ENCODE data around the gene CLEC16A.

The CLEC16A gene

DNA sequence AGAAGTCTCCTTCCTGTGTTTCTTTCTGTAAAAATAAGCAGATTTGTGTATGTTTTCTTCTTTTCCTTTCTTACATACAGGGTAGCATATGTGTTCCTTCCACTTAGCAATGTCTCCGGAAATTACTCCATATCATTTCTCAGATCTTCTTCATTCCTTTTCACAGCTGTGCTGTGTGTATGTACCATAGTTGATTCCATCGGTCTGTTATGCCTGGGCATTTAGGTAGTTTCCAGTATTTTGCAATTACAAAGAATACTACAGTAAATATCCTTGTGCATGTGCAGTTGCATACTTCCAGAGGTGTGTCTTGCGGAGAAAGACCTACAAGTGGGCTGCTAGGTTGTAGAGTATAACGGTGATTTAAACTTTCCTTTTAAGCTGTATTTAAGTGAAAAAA, 69.8 kb downstream of the CLEC16A start:
- DNase-seq, result no peak

DNA sequence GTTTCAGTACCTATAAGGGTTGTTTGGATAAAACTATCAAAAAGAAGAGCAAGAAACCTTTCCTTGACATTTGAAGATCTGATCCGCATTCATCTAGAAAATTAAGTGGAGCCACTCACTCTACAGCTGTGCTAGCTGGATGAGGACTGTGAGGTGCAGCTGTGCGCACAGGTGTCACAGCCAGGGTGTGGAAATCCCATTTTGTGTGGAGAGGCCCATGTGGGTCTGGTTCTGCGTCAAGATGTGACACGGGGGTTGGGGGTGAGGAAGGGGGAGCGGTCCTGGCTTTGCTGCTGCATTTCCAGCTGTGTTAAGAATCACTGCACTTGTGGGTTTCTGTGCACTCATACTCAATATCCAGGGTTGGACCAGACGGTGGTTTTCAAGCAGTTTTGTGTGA, 70.7 kb downstream of the CLEC16A start:
- DNase-seq, result no peak

DNA sequence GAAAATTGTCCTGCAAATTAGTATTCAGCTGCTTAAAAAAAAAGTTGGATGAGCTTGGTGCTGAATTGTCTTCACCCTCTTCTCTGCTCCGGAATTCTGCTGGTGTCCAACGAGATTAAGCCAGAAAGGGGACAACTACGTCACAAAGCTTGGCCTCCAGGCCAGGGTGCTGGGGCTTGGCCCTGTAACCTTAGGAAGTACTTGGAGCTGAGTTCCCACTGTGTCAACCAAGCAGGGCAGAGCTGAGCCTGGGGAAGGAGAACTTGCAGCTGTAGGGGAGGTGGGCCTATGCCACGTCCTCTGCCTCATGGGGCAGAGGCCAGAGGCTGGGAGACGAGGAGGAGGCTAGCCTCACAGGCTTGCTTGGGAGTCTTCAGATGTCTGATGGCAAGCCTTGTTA, 71.2 kb downstream of the CLEC16A start:
- DNase-seq, result no peak

DNA sequence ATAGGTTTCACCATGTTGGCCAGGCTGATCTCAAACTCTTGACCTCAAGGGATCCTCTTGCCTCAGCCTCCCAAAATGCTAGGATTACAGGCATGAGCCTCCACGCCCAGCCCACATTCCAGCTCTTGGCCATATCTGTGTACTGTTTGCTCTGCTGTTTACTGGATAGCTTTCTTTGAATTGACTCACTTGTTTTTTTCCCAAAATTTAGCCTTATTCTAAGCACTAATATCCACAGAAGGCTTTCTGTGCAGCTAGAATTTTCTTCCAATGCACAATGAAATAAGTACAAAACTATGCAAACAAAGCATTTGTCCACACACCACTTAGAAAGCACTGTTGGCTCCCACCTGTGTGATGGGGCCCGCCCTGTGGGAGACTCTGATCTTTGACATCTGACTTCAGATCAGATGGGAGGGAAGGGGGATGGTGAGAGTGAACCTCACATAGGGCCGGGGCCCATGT, 72.2 kb downstream of the CLEC16A start:
- no peak for DNase-seq

DNA sequence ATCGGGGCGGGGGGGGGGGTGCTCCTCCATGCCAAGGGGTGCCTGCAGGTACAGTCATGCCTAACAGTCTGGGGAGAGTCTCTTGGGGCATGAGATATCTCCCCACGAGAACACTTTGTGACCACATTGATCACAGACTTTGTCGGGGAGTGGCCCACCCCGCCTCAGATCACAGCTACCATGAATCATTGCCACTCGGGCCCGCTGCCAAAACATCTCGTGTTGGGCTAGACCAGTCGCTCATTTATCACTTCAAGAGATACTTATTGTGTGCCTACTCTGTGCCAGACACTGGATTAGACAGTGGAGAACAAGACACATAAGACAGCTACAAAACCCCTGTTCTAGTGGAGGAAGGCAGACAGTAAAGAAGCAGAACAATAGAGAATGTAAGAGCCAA, 72.6 kb downstream of the CLEC16A start:
- DNase-seq, result peak in 13 of 51 donors; percentile 5 to 75 (median 18)

DNA sequence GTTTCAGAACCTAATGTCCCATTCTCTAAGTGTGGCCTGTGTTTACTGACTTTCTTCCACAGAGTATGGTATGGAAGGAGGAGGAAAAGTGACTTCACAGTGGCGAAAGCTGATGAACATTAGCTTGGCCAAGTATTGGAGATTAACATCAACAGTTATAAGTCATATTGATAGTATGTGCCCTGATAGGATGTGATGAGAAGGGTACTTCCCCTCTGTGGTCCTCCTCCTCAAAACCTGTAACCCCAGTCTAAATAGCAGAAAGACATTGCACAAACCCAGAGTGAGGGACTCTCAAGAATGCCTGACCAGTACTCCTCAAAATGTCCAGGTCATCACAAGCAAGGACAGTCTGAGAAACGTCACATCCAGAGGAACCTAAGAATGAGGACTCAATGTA, 73.1 kb downstream of the CLEC16A start:
- no peak for DNase-seq

DNA sequence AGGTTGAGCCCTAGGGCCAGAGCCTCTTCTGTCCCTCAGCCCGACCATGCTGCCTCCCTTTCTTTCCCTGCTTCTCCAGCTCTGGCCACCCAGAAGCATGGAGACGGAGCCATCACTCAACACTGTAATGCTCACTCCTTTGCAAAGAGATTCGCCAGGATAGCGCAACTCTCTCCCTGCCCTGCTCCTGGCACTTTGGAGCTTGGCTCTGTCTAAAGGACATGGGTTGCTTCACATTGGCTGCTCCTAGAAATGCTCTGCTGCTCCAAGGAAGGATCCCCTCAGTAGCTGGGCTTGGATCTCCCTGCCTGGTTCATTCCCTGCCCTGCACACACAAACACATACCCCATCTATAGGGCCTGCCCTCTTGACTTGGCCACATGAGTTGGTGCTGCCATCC, 76.0 kb downstream of the CLEC16A start:
- DNase-seq, result no peak

DNA sequence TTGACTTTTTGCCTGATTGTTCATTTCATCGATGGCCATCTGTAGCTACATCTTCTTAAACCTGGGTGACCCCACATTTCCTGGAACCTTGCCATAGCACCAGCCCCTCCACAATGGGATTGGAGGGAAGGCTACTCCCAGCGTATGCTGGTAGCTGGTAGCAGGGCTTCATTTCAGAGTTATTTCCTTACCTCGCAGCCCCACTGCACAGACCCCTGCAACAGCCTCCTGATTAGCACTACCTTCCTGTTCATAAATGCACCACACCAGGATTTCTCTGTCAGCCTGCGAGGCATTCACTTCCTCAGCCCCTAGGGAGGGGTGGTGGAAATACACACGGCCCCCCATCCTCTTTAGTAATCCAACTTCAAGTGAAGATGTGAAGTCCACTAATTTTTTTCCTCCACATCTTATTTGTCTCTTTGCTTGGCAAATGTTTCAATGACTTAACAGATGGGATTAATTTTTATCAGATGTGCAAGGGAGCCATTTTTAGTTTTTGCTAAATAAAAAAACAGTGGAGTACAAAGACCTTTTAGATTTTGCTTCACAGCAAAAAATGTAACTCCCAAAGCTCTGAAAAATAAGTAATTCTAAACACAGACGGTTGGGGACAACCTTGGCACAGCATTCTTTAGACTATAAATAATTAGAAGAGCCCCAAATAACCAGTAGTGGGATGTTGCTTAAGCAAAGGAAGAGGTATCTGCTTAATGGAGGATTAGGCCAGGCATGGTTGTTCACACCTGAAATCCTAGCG, 76.6 kb downstream of the CLEC16A start:
- no peak for DNase-seq

DNA sequence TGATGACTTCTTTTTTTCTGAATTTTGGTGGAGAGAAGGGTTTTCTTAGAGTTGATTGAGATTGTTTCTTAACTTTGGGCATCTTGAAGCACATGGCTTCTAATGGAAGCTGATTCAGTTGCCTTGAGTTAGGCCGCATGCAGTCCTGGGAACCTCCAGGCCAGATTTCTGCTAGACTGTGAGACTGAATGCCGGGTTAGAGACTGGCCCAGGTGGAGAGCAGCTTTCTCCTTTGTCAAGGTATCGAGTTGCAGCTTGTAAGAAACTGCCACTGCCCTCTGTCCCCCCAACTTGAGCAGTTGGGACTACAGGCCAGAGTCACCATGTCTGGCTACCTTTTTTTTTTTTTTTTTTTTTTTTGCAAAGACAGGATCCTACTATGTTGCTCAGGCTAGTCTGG, 77.6 kb downstream of the CLEC16A start:
- no peak for DNase-seq

DNA sequence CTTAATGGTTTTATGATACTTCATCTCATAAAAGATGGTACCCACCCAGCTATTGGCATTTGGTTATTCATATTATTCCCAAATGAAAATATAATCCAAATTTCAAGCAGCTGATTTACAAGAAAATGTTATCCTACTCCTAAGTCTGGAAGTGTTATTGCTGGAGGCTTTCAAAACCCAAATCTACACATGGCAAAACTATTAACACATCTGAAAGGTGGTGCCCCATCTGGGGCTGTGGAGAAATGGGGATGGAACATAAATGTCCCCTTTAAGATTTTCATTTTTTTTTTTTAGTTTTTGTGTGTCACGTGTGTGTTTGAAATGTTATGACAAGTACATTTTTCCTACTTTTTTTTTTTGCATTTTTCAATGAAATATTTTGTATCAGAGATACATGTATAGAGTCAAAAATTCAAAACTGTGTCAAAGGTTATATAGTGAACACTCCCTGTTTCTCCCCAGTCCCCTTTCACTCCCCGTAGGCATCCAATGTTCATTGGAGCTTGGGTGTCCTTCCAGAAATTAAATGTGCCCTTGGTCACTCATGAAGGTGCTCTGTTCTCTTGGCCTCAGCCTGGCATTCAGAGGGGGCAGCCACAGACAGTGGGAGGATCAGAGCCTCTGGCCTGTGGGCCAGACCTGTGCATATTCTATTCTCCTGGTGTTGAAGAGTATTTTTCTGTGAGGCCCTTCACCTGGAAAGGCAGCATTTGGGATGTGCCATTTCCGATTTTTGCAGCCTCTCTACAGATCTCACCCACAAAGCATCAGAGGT, 79.1 kb downstream of the CLEC16A start:
- DNase-seq, result no peak

DNA sequence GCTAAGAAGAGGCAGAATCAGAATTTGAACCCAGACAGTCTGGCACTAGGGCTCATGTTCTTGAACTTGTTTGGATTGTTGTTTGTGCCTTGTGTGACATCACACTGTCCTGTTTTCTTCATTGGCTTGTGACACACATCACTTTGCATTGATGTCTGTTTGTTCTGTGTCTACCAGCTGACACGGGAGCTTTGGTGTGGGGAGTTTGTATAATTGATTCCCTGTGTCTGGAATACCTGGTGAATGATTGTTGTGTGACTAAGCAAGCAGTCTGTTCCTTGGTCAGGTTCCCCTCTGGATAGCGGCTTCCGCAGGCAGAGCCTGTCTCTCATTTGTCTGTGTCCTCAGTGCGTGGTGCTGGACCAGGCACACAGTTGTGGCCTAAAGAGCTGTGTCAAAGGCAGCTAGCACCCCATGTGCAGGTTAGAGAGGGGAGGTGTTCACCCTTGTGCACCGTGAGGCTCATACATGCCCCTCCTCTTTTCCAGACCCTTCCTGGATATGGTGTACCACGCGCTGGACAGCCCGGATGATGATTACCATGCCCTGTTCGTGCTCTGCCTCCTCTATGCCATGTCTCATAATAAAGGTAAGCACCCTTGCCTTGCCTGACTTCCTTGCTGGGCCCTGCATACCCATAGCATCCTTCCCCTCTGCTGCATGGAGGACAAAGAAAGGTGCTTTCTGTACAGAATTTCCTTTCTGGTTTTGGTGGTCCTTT, 80.1 kb downstream of the CLEC16A start:
- DNase-seq, result no peak

DNA sequence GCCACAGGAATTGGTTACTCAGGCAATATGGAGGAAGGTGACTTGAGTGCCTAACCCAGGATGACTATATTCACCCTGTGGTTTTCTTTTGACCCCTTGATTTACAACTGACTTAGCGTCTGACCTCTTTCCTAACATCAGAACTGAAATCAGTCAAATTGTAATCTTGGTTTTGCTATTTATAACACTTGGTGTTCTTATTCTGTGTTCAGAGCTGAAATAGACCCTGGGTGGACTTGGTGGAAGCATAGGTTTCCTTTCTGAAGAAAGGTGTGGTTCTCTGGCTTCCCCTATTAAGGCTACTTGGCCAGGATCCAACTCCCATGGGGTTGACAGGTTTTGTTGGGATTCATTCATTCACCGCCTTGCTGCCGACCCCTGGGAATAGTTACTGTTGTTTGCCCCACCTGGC, 80.8 kb downstream of the CLEC16A start:
- DNase-seq, result no peak

DNA sequence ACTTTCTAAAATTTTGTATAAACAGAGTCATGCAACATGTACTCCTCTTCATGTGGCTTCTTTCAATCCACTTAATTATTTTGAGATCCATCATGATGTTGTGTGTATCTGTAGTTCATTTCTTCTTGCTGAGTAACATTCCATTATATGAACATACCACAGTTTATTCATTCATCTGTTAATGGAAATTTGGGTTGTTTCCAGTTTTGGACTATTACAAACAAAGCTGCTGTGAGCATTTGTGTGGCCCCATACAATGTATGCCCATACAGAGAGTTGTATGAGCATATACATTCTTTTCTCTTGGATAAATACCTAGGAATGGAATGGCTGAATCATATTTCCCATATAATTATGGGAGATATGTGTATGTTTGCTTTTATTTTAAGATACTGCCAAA, 85.6 kb downstream of the CLEC16A start:
- no peak for DNase-seq

DNA sequence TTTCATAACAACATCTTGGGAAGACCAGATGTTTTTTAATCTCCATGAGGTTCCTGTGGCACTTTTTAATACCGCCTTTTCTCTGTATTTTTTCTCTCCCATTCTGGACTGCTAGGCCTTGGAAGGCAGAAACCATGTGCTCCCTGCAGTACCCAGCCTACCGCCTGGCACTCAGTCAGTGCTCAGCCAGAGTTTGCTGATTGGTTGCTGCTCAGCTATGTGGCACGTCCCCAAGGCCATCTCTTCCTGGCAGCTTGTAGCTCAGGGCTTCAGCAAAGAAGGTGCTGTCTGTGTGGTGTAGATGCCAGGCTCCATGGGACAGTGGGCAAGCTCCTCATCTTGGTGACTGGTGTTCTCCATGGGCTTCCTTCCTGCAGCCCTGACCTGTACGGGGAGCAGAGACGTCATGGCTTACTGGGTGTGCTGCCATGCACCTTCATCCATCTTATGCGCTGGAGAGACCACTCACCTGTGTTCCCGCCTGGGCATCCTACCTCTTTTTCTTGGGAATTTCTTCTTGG, 86.7 kb downstream of the CLEC16A start:
- DNase-seq, result no peak

DNA sequence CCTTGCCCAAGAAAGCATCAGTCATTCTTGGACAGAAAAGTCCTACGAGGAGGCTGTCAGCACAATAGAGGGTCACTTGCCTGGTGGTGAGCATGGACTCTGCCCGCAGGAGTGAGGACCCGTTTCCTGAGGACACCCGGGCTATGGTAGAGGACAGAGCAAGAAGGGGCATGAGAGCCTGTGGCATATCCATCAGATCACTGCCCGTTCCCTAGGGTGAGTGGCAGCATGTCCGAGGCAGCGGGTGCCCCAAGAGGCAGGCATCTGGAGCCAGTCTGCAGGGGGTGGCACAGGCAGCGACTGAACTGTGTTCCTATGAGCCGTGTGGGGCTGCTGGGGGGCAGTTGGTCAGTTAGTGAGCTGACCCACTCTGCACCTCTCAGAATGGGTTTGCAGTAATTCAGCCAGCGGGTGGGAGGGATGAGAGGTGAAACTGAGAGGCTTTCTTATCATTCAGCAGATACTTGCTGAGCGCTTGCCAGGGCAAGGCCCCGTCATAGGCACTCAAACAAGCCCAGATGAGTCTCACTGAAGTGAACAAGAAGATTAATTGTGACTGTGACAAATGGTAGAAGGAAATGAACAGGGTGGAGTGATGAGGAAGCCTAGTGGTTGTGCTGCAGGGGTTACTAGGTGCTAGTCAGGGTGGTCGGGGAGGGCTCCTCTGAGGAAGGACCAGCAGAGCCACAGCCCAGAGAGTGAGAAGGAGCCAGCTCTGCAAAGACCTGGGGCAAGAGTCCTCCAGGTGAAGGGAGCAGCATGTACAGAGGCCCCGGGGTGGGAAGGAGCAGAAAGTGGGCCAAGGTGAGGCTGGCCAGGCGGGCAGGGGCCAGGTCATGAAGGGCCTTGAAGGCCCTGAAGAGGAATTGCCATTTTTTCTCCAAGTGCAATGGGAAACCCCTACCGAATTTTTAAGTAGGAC, 87.9 kb downstream of the CLEC16A start:
- DNase-seq, result no peak

DNA sequence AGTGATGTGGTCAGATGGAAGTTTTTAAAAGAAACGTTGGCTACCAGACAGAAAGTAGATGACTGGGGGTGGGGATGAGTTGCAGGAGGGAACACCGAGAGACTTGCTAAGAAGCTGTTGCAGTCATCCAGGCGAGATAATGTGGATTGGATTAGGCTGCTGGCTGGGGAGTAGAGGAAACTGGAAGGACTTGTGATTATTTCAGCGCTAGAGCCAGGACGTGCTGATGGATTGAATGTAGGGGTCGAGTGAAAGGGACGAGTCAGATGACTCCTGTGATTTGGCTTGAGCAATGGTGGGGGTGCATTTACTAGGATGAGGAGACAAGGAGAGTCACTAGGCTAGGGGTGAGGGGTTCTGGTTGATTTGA, 88.5 kb downstream of the CLEC16A start:
- peak in 1 of 51 donors; percentile 11 for DNase-seq

DNA sequence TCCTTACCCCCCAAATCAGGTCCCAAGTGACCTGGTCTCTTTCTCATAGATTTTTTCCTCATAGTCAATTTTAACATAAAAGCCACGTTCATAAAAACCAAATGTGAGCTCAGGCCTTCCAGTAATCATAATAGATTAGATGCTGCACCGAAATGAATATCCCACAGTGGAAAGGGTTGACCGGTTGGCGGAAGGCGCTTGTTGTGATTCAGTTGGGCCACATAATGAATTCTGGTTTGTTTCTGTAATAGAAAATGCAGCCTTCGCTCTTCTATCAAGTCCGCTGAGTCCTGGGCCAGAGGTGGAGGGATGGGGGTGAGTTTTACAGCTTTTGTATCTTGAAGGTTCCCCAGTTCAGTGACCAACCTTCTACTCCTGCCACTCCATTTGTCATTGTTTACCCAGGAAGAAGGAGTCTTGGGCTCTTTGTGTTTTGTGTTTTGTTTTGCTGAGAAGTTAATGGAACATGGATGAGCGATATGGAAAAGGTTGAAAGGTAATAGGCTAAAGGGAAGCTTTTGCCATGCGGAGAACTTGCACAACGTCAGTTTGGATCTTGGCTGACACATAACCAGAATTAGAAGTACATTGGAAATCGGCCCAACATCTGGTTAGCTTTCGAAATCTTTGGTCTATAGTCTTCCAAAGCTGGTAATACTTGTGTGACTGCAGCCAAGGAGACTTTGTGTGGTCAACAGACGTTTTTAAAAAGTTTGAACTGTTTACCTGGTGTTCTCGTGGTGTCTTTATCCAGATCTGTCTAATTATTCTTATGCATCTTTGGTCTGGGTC, 89.5 kb downstream of the CLEC16A start:
- no peak for DNase-seq

DNA sequence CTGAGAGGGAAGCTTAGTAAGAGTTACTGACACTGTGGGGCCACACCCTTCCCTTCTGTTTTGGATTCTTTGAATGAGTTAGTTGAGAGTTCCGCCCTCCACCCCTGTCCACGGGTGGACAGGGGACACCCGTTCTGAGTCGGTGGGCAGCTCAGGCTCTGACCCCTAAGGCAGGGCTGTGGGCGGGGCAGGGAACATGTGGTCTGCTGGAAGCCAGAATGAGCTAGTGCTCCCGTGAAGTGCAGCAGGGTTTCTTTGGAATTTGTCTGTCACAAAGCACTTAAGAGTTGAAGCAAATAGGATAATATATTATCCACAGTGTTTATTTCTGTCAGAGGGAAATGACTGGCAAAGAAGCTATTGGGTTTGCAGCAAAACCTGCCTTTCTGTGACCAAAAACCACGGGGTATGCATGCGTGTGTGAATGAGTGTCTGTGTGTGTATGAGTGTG, 90.1 kb downstream of the CLEC16A start:
- DNase-seq, result no peak

DNA sequence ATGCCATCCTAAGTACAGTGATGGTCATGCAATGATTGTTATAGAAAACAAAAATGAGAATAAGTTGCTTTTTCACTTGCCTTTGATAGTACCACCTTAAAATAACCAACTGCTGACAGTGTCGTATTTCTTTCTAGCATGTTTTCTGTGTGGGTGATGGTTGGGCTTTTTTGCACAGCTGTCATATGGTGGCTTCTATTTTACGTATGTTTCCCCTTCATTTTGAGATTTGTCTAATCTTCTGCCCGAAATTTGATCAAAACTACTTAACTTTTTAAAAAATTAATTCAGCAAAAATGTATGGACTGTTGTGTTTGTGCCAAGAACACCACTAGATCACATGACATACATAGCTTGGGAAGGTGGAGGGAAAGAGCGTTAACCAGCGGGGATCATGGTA, 90.7 kb downstream of the CLEC16A start:
- no peak for DNase-seq

DNA sequence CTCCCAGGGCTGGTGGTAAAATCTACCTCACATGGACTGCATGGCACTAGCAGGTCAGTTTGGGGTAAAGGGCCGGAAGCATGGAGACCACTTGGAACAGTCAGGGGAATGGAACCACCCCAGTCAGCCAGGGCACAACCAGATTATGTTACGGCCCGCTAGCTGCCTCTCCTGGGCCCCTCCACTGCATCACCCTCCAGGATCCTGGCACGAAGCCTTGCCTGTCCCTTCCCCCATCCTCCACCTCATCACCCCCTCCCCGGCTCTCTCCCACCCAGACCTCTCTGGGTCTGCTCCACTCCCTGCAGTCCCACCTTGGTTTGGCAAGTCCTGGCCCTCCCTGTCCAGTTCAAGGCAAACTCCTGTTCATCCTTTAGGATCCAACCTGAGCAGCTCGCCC, 91.7 kb downstream of the CLEC16A start:
- DNase-seq, result no peak

Measured in hypothalamus (tissue), 51 donors.